Left ventricle myocardium inferior (tissue), 1 donor: Measurements from ENCODE around the gene CERS6. TPM values are rescaled to one million over a fixed set of nuclear protein-coding genes. Genes with fewer than 3 reads are reported as not detected.

Source experiments
- DNase-seq: peaks from one replicate; pipeline ENCODE4 v3.0.0-alpha.2; 2020
- H3K27ac ChIP-seq: fragments of 200-600 bp; replicated peaks from 2 replicates; pipeline ENCODE4 v1.8.0; 2021
- H3K27me3 ChIP-seq: fragments of 200-600 bp; 2 replicates; pipeline ENCODE4 v1.8.0; 2021; ENCODE audit warnings: low read depth
- H3K36me3 ChIP-seq: fragments of 200-600 bp; 2 replicates; pipeline ENCODE4 v1.8.0; 2021
- H3K4me1 ChIP-seq: fragments of 200-600 bp; 2 replicates; pipeline ENCODE4 v1.8.0; 2021
- H3K4me3 ChIP-seq: fragments of 200-600 bp; 2 replicates; pipeline ENCODE4 v1.8.0; 2021; ENCODE audit warnings: mild to moderate bottlenecking, moderate library complexity
- H3K9me3 ChIP-seq: fragments of 200-600 bp; replicated peaks from 2 replicates; pipeline ENCODE4 v1.8.0; 2021
- CTCF ChIP-seq: fragments of 200-600 bp; IDR thresholded peaks from 2 replicates; pipeline ENCODE4 v1.8.0; 2021; ENCODE audit warnings: antibody characterized with exemption, mild to moderate bottlenecking, borderline replicate concordance
- intact Hi-C: fragments of 100-400 bp; cut with micrococcal nuclease; formaldehyde crosslinking; loops from one replicate; pipeline ENCODE4 v1.11.0; 2022
- total RNA-seq: library from RNA; stranded (reverse); fragmentation: NEBNext Ultra II Directional; extraction: Animal tissue kit (Norgen Biotek cat#: 25700); gene quantifications from one replicate; pipeline ENCODE4 v1.2.1, GENCODE V29; 2021
- donor health status: DM: no; HTN: yes; CAD: no; lungs with severe emphysema.

CERS6 gene
- total RNA-seq, 1 donor from 2014 or later: 68.9 TPM

- Histone ChIP-seq H3K4me3 (no peak overlapping the region), H3K9me3 (no peaks in the 10 kb centered on the region), H3K4me1 (peaks cover 65% of the 10 kb centered on the region), H3K36me3 (no peaks in the 10 kb centered on the region), H3K27me3 (no peaks in the 10 kb centered on the region), H3K27ac (peak overlapping the region; percentile 32)
- no peak for TF ChIP-seq CTCF
- DNase-seq: no peak
- intact Hi-C loops: no loop called here
Measured at GRCh38 chr2:168573128-168573903, 117.2 kb downstream of the CERS6 start.

- TF ChIP-seq CTCF: no peak
- Histone ChIP-seq H3K27ac (no peak overlapping the region), H3K27me3 (no peaks in the 10 kb centered on the region), H3K4me1 (peaks cover 48% of the 10 kb centered on the region), H3K4me3 (no peak overlapping the region), H3K36me3 (no peaks in the 10 kb centered on the region), H3K9me3 (no peaks in the 10 kb centered on the region)
- intact Hi-C loops: no loop called here
- no peak for DNase-seq
Measured at GRCh38 chr2:168574856-168575630, 119.0 kb downstream of the CERS6 start.

DNA sequence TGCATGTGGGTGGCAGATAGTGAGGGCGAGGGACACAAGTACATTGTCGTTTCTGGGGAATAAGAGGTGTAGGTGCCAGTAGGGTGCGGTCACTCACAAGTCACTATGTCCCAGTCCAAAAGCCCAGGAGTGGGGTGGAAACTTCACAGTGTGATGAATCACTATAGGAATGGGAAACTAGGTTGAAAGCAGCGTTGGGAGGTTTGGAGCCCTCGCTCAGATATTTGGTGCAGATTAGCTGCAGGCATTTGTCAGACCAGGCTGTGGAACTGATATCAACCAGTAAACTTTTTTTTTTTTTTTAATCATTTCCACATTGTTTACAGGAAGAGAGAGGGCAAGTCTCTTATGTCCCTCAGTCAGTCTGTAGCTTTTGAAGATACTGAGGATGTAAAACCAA lies 121.8 kb downstream of the CERS6 start:
- H3K4me1 ChIP-seq: peaks cover 31% of the 10 kb centered on the region
- no peak overlapping the region for H3K4me3 ChIP-seq
- no peaks in the 10 kb centered on the region for H3K9me3 ChIP-seq
- DNase-seq: no peak
- no peaks in the 10 kb centered on the region for H3K27me3 ChIP-seq
- no peak for TF ChIP-seq CTCF
- no peak overlapping the region for H3K27ac ChIP-seq
- intact Hi-C loops: no loop called here
- no peaks in the 10 kb centered on the region for H3K36me3 ChIP-seq

- H3K27me3 ChIP-seq: no peaks in the 10 kb centered on the region
- H3K27ac ChIP-seq: peak overlapping the region; percentile 64
- H3K4me1 ChIP-seq: peaks cover 46% of the 10 kb centered on the region
- H3K9me3 ChIP-seq: no peaks in the 10 kb centered on the region
- DNase-seq: no peak
- no peak overlapping the region for H3K4me3 ChIP-seq
- intact Hi-C loops: no loop called here
- TF ChIP-seq CTCF: no peak
- no peaks in the 10 kb centered on the region for H3K36me3 ChIP-seq
Measured at GRCh38 chr2:168583064-168583709, 127.1 kb downstream of the CERS6 start.

DNA sequence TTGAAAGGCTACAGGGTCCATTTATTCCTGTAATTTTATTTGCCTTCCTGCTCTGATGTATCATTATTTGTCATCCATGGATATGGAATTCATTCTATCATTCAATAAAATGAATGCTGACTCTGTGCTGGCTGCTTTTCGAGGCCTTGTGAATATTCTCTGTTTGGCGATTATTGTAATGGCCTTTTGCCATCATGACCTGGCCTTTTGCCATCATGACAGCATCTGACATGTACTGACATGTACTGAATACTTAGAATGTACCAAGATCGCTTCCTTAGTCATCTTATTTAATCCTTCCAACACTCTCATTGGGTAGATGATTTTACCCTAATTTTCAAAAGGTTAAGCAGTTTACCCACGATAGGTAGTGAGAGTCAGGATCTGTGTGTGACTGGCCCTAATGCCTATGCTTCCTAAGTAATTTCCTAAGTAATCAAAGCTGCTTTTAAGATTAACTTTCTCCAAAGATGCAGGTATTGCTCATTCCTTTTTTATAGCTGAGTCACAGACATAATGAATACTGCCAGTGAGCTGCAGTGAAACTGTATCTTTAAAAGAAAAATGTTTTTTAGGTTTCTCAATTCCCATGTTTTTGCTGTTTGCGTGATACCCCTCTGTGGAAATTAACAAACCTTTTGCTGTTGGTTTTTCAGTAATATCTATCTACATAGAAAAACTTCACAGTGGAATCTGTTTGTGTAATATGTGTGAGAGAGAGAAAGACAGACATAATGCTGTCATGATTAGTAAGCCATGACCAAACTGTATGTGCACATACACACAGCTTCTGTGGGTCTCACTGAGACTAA lies 127.8 kb downstream of the CERS6 start:
- H3K27ac ChIP-seq: peak overlapping the region; percentile 64
- no peaks in the 10 kb centered on the region for H3K27me3 ChIP-seq
- no peaks in the 10 kb centered on the region for H3K9me3 ChIP-seq
- intact Hi-C loops: no loop called here
- DNase-seq: no peak
- H3K36me3 ChIP-seq: no peaks in the 10 kb centered on the region
- TF ChIP-seq CTCF: no peak
- peaks cover 47% of the 10 kb centered on the region for H3K4me1 ChIP-seq
- no peak overlapping the region for H3K4me3 ChIP-seq
